NCI-H748 (cell line): ENCODE measurements around the gene GHDC.
"Not testable (repeated sequence)": the region's sequence is repeated elsewhere in the genome, so short reads cannot be mapped to it uniquely, and the experiment has no call there.

ENCODE experiments used
- DNase-seq: peaks from one replicate; lab custom pipeline; 2025; ENCODE audit not compliant: unreplicated experiment; lab: John Stamatoyannopoulos, UW

GHDC gene

DNA sequence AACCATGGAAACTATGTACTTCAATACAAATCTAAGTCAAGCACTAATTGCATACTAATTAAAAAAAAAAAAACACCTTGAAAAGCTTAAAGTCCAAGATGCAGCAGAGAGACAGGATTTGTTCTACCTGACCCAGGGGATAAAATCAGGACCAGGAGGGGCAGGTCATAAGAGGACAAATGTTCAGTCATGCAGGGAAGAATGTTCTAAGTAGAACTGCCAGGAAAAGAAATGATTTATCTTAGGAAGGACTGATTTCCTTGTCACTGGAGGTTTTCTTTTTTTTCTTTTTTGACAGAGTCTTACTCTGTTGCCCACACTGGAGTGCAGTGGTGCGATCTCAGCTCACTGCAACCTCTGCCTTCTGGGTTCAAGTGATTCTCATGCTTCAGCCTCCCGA, 9.1 kb upstream of the GHDC start:
- no peak for DNase-seq

DNA sequence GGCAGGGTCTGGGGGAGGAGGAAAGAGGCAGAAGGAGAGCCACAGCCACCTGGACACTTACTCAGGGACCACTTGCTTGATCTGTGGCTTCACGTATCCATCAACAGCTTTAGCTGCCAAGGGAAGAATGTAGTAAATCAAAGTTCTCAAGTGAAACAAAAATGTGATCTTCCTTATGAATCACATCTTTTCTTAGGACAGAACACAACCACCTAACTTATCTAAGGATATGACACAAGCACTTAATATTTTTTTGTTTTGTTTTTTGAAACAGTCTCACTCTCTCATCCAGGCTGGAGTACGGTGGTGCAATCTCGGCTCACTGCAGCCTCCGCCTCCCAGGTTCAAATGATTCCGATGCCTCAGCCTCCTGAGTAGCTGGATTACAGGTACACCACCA, 8.4 kb upstream of the GHDC start:
- no peak for DNase-seq

DNA sequence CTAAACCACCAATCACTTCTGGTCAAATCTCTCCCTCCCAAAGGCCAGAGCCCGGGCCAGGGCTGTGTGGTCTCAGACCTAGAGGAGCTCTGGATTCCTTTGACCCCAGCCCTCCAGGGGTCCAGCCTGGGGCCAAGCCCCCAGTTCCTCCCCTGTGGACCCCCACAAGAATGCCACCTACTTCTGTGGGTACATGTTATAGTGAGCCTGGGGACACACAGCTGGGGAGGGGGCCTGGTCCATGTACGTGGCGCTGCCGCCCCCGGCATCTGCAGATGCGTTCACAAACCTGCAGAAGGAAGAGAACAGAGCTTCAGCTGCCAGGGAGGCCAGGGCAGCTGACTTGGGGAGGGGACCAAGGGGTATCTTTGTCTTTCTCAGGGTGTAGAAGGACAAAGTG, 7.9 kb upstream of the GHDC start:
- DNase-seq = no peak

DNA sequence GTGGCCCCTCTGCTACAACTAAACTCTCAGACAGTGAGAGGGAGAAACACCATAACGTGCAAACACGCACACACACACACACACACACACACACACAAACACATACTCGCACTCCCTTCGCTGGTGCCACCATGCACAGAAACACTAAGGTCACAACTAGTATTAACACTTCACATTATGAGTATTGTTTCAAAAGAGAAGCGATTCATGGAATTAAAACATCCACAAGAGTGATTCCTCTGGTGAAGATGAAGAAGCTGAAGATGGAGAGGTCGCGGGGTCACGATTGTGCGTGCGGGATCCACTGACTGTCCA, 7.1 kb upstream of the GHDC start:
- DNase-seq = no peak

DNA sequence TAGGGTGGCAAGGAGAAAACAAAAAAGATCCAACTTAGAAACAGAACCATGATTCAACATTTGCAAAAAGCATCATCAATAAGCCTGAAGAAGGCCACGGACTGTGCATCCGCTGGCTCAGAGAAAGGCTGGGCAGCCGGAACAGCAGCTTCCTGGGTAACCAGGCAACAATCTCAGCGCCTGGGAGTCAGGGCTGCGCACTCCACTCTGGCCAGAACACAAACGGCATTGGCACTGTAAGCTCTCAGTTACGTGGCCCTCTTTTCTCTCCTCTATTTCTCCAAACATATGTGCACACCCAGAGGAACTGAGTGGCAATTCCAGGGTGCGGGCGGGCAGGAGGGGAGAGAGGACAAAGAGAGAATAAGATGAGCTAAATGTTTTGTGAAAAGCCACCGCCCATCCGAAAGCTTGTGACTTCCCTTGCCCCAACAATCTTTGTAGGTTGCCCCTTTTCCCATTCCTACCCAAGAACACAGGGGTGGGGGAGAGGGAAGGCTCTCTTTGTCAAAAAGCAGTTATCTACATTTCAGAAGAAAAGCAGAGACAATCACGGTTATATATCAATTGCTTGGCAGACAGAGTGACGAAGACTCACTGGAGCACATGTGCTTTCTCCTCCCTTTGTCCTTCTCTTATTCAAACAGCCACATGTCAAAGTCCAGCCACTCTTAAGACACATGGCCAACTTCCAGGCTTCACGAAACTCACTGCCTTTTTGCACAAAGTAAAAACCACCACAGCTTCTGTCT, 6.6 kb upstream of the GHDC start:
- no peak for DNase-seq

DNA sequence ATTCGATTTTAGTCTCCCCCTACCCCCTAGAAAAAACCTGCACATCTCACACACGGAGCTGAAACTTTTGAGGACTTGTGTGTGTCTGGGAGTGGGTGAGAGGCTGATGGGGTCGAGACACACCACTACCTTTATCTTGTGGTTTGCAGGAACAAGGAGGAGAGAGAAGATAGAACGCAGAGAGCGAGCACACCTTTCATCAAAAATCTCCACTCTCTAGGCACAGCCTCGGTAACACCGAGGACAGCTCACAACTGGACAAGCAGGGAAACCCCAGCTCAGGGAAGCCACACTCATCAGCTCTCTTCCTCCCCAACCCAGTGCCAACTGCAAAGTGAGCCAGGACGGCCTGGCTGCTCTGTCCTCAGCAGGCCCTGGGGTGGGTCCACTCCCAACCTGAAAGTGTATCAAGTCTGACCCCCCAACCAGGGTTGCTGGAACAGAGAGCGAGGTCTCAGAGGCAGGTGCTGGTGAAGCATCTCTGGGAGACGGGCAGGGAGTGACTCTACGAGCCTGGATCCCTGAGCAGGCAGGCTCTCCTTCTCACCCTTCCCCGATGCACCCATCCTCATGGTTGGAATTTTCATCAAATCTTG, 5.2 kb upstream of the GHDC start:
- no peak for DNase-seq

DNA sequence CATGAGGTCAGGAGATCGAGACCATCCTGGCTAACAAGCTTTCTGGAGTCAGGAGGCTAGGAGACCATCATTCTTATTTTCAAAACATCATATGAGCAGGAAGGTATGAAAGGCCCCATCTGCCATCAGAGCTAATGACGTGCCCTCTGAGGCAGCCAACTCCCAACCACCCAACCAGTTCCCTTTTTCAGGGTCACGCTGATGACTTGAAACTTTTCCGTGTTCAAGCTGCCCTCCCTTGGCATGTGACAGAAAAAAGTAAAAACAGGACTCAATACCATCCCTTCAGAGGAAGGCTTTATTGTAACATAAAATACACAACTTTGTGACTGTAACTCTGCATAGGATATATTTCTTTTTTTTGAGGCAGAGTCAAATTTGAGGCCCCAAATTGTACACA, 4.6 kb upstream of the GHDC start:
- DNase-seq = no peak

DNA sequence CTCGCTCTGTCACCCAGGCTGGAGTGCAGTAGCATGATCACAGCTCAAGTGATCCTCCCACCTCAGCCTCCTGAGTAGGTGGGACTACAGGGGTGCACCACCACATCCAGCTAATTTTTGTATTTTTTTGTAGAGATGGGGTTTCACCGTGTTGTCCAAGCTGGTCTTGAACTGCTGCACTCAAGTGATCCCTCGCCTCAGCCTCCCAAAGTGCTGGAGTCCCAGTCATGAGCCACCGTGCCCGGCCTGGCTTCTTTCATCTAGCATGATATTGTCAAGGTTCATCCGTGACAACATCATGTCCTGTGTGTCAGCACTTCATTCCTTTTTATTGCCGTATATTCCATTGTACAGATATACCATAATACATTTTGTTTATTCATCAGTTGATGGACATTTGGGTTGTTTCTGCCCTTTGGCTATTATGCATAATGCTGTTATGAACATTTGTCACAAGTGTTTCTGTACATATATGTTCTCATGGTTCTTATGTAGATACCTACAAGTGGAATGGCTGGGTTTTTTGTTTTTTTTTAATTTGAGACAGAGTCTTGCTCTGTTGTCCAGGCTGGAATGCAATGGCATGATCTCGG, 3.4 kb upstream of the GHDC start:
- DNase-seq = no peak

DNA sequence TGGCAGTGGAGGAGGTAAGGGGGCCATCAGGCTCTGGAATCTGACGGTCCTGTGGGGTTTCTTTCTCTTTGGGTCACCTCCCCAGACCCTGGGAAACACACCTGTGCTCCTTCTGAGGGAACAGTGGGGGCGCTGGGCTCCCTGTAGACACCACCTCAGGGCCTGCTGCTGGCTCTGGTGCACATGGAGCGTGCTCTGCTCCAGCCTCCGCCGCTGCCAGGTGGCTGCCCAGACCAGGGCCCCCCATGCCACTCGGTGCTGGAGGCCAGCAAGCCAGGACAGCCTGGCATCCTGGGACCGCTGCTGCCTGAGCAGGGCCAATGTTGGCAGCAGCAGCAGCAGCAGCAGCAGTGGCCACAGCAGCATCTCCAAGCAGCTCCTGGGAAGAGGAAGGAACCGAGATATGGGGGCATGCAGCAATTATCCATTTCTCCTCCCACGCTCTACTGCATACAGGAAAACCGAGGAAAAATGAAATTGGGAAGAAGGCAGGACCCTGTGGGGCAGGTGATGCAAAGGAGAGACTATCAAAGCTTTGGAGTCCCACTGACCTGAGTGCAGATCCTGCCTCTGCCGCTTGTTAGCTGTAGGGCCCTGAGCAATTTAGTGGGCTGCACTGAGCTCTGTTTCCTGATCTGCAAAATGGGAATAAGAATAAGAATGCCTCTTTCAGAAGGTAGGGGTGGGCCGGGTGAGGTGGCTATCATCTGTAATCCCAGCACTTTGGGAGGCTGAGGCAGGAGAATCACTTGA, 902 bp downstream of the GHDC start:
- no peak for DNase-seq

DNA sequence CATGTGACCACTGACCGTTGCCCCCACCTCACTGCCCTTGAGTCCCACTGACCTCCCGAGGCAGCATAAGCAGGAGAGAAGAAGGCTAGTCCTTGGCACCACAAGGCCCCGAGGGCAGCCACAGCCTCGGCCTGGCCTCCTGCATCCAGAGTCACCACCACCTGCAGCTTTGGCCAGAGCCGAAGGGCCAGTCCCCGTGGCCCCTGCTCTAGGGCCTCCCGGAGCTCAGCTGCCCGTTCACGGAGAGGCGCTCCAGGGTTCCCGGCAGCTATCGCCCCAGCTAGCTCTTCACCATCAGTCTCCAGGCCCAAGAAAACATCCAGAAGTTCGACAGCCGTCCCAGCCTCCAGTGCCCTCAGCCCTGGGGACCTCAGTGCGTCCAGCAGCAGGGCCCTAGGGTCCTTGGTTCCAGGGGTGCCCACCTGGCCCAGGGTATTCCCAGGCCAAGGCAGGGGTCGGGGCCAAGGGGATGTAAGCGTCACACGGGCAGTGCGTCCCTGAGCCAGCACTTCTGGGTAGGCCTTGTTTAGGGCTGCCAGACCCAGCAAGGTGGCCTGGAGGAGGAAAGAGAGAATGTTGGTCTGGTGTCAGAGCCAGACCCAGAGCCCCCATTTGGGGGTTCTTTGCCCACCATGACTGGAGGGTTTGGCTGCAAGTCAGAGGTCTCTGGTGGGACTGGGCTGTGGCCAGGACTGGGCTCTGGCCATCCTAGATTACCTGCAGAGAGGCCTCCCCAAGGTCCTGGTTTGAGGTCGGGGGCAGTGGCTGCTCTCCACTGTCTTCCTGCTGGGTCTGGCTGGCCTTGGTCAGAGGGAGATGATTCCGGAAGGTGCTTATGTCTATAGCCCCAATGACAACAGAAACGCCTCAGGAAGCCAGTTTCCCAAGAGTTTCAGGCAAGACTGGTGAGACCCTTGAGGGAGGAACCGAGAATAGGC, 1.8 kb downstream of the GHDC start:
- DNase-seq = no peak

DNA sequence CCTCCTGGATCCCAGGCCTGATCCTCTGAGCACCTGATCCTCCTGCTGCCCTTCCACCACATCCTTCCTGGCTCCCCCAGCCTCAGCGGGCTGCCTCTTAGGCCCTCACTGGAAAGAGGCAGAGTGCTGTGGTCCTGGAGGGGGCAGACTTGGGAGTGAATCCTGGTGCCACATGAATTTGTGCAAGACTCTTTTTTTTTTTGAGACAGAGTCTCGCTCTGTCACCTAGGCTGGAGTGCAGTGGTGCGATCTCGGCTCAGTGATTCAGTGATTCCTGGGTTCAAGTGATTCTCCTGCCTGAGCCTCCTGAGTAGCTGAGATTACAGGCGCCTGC, 3.1 kb downstream of the GHDC start:
- DNase-seq = no peak

DNA sequence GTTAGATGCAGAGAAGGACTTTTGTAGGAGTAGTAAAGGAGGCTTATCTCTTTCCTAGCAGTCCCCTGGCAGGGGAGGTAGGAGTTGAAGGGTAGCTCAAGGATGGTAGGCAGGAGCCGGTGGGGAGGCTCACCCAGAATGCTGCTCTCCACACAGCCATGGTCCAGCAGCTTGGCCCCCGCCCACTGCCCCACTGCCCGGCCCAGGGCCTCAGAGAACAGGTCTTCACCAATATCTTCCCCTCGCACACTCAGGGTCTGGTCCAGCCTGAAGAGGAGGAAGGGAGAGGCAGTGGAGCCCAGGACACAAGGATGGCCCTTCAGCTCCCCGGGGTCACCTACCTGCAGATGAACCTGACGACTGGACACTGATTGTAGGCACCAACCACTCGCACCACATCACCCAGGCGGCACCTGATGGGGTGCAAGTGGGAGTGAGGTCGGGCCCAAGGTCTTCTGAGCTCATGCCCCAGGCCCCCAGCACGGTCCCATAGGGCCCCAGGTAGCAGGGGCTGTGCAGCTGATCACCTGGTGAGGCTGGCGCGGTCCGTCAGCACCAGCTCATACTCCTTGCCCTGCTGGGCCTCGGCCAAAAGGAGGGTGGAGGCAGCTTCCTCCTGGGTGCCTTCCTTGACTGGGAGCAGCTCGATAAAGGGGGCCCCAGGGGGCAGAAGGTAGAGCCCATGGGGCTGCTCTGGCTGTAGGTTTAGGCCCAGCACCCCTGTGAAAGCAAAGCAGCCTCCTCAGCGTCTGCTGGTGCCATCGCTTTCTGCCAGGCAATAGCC, 3.6 kb downstream of the GHDC start:
- no peak for DNase-seq

DNA sequence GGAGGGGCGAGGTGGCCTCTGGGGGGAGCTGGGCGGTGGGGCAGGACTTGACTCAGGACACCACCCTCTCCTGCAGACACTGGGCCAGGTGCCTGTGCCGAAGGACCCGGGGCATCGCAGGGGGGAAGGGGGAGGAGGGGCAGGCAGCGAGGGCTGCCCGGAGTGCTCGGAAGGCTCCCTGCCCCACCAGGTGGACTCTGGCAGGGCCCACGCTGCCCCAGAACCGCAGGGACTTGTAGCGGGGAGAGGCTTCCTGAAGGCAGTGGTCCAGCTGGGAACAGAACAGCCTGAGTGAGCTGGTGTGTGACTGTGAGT, 4.7 kb downstream of the GHDC start:
- no peak for DNase-seq

DNA sequence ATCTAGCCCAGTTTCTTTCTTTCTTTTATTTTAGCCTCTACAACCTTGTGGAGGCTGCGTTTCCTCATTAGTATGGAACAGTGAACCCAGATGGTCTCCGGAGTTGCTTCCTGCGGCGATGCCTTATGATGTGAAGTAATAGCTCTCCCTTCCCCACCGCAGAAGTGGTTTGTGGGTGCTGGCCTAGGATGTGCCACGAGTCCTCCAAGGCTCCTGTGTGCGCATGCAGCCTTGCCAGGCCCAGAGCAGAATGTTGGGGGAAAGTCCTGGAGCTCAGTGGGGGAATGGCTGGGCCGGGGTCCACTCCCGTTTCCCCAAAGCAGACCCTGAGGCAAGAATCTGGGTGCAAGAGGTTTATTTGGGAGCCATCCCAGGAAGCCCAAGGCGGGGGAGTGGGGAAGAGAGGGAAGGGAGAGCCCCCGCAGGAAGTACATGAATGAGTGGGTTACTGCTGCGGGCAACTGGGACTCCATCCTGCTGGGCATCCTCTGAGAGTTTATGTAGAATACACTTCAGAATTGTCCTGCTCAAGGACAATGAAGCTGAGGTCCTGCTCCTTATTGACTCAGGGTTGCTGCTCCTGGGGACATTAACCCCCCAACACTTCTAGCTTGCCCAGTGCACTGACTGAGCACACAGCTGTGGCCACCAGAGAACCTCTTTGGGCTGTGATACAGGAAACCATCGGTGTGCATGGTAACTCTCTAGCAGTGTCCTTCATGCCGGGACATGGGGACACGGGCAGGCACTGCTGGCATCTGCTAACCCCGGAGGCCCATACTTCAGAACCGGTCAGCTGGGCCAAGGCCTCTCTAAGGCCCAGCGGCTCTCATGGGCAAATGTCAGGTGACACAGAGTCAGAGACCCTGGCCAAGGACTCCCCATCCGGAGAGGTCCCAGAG, 5.3 kb downstream of the GHDC start:
- no peak for DNase-seq

DNA sequence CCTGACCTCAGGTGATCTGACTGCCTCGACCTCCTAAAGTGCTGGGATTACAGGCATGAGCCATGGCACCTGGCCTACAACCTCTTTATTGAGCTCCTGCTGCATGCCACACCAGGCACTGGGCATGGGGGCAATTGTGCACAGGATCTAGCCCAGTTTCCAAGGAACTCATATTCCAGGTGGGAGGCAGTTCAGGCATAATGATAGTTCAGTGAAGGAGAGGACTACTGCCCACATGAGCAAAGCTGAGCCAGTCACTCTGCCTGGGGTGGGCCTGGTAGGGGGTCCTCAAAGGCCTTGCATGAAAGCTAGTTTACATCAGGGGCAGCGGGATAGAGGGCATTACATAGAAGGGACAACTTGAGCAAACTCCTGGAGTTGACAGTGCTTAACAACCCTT, 6.5 kb downstream of the GHDC start:
- DNase-seq = no peak

DNA sequence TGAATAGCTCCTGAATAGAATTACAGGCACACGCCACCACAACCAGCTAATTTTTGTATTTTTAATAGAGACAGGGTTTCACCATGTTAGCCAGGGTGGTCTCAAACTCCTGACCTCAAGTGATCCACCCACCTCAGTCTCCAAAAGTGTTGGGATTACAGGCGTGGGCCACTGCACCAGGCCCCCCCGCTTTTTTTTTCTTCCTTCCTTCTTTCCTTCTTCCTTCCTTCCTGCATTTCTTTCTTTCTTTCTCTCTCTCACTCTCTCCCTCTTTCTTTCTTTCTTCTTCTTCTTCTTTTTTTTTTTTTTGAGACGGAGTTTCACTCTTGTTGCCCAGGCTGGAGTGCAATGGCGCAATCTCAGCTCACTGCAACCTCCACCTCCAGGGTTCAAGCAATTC, 8.1 kb downstream of the GHDC start:
- DNase-seq = not testable (repeated sequence)

DNA sequence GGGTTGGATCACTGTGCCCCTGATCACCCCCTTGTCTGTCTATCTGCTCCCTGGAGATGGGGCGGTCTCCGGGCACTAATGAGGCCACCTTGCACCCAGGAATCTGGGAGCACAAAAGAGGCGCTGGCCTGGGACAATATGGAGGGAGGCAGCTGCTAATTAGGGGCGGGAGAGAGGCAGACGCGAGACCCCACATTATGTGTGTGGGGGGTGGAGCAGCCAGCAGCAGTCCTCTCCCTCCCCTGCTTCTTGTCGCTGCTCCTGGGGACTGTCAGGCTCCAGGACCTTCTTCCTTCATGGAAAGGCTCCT, 8.7 kb downstream of the GHDC start:
- DNase-seq = no peak

DNA sequence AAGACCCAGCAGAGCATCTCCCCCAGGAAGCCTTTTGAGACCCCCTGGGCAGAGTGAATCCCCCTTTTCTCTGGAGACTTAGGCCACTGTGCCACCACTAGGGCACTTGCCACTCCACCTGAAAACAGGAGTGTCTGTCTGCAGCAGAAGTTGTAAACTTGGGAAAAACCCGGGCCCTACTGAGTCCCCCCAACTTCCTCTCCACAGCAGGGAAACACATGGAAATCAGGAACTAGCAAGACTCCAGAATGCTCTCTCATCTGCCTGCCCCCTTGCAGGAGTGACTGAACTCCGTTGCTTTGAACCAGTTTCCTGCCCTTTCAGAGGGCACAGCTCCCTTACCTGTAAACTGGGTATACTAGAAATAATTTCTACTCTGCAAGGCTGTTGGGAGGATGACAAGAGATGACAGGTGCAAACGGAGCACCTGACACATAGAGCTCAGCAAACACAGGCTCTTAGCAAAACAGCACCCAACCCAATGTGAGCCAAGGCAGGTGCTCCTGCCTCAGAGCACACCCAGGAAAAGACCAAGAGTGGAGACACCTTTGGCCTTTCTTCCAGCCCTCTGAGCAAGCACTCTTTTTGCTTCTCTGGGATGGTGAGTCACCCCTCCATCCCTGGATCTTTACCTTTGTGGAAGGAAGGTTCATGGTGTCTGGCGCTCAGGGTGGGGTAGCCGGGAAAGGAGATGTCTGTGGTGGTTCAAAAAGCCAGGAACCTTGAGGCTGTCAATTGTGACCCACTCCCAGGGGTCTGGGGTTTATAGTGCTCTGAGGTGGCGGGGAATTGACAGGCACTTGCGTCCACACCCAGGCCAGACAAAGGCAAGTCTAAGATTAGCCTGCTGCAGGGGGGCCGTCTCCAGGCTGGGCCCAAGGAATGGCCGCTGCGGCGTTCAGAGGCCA, 9.3 kb downstream of the GHDC start, which contains the start of gene HCRT:
Gene HCRT, minus strand, starts transcription at position 740 of the 908 bp plus-strand sequence. Its CDS starts 87 bp downstream, at position 653.
- DNase-seq = peak; percentile 33
